ENCODE measurements around the gene ACTL10. TPM values are rescaled to one million over a fixed set of nuclear protein-coding genes. Genes with fewer than 3 reads are reported as not detected.

ACTL10 gene
- total and polyA plus RNA-seq, 2 of the 13 experiments (the other 11 are each of a cell fraction or from before 2014, with no cell fraction given) = not detected

DNA sequence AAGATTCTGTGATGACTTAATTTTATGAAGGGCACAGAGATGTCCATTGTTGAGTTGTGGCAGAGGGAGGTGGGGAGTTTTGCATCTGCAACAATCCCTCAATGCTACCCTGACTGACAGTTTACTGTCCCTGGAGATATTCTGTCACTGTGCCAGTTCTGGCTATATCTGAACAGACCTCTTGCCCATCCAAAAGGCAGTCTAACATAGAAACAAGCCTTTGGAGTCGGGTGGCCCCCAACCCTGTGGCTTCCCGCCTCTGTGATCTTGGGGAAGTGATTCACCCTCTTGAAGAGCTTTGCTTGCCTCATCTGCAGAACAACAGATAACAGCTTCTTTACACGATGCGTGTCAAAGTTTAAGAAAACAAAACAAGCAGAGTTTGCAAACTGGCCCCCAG is 23.2 kb downstream of the ACTL10 start (continued):
- TF ChIP-seq, protein P1, sequence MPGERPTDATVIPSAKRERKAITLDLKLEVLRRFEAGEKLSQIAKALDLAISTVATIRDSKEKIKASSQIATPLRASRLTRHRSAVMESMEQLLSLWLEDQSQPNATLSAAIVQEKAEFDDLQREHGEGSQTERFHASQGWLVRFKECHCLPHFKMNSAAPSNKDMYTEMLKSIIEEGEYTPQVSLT (CRISPR knock-in tag; IDR thresholded peaks at IDR 0.05; ENCODE audit: borderline replicate concordance, low read depth) = no peak
- no peak for TF ChIP-seq ZNF256 (CRISPR knock-in tag; conservative IDR thresholded peaks at IDR 0.05)
- peak; percentile 49; the same call in 1 of the 2 replicates for TF ChIP-seq KDM2A (CRISPR knock-in tag; IDR thresholded peaks at IDR 0.05; ENCODE audit: borderline replicate concordance, low read depth)
- TF ChIP-seq EP300 (IDR thresholded peaks at IDR 0.05; ENCODE audit: low read depth in 2 of 2, low read length in 2 of 2) = peak in 1 of 2 experiments; percentile 76; a peak in 2 of 4 replicates
- no peak; the same call in 1 of the 2 replicates for TF ChIP-seq EP300 (CRISPR knock-in tag; IDR thresholded peaks at IDR 0.05; ENCODE audit: borderline replicate concordance)
- TF ChIP-seq IRF2 (CRISPR knock-in tag; IDR thresholded peaks at IDR 0.05) = no peak
- TF ChIP-seq ZNF382 (CRISPR knock-in tag; IDR thresholded peaks at IDR 0.05; ENCODE audit: borderline replicate concordance) = no peak
- TF ChIP-seq ZNF616 (CRISPR knock-in tag; IDR thresholded peaks at IDR 0.05; ENCODE audit: low read depth) = no peak
- TF ChIP-seq RCOR2 (CRISPR knock-in tag; IDR thresholded peaks at IDR 0.05) = 0 out of 2 replicates have a peak, but pooled peaks have one; percentile 49

DNA sequence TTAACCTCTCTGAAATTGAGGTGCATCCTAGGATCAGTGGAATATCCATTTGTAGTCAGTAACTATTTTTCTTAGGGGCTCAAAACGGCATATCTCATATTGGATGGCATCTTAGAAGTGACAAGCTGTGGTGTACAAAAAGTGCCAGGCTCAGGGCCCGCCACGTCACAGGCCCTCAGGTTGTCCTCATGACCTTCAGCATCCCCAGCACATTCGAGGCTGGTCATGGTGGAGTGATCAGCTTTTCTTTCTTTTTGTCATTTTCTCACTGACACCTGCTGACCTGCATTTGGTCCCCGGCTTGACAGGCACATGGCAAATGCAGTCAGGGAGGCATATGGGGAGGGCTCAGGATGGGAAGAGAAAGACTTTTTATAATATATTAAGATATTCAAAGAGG is 26.5 kb downstream of the ACTL10 start:
- in situ Hi-C loops (cut with HindIII; ENCODE audit: extremely low pct_ligation_motif_present, low pct_unique_long_range_greater_than_20kb) = no loop called here
- H2AFZ ChIP-seq (ENCODE audit: low read length) = no peak overlapping the region
- CTCF ChIA-PET (ENCODE audit: low intra/inter-chr PET ratio, low total read pairs) = no interaction called here

More for the DNA sequence above, 26.5 kb downstream of the ACTL10 start:
- TF ChIP-seq TAF1 (CRISPR knock-in tag; IDR thresholded peaks at IDR 0.05) (no peak), CREB1 (IDR thresholded peaks at IDR 0.05) (peak; percentile 69), CREB1 (CRISPR knock-in tag; IDR thresholded peaks at IDR 0.05) (no peak), ZBTB37 (CRISPR knock-in tag; IDR thresholded peaks at IDR 0.05) (no peak), SNAI1 (CRISPR knock-in tag; IDR thresholded peaks at IDR 0.05; ENCODE audit: borderline replicate concordance) (no peak)
- Histone ChIP-seq H3K27me3 (ENCODE audit: control insufficient read depth in 1 of 2, insufficient read depth in 2 of 2, low read length in 2 of 2) (no peaks in the 10 kb centered on the region), H3K9me3 (ENCODE audit: low read length) (no peaks in the 10 kb centered on the region), H3K4me1 (ENCODE audit: insufficient read depth, low read length) (peaks cover 66% of the 10 kb centered on the region), H3K4me3 (replicated peaks in 1 of 3; ENCODE audit: insufficient read depth in 1 of 3, low read depth in 2 of 3, low read length in 3 of 3) (no peak overlapping the region; a peak in 1 of 6 replicates), H3K9ac (ENCODE audit: insufficient read depth, low read depth, low read length) (no peak overlapping the region), H3K79me2 (ENCODE audit: insufficient read depth, low read length) (no peaks in the 10 kb centered on the region), H3K36me3 (replicated peaks in 1 of 2; ENCODE audit: control insufficient read depth in 1 of 2, insufficient read depth in 2 of 2, low read length in 2 of 2) (no peaks in the 10 kb centered on the region), H4K20me1 (ENCODE audit: insufficient read depth, low read length) (no peaks in the 10 kb centered on the region), H3K4me2 (ENCODE audit: low read depth, low read length) (peak overlapping the region; percentile 14; the same call in 1 of the 2 replicates), H3K27ac (ENCODE audit: extremely low read length, insufficient read depth, low read length) (no peak overlapping the region)
- intact Hi-C loops (cut with micrococcal nuclease; ENCODE audit: unreplicated experiment) = no loop called here
- ATAC-seq = no peak
- WGBS (ENCODE audit: low lambda C conversion rate) = 42% methylated on average over 5 of the region's 5 CpGs
- no peak for DNase-seq (ENCODE audit: low spot score)
- FAIRE-seq = no peak
- POLR2A ChIA-PET = interaction anchor here (2.0 kb wide), 1 partner anchor 11 kb away, joined by 6 read pairs; no protein-coding TSS in a partner anchor
- BruUV-seq (replicated peaks) = no TSS peak
